ENCODE results near the gene CALML6. TPM values are rescaled to one million over a fixed set of nuclear protein-coding genes. Genes with fewer than 3 reads are reported as not detected.

CALML6 gene
- total and polyA plus RNA-seq, 10 of the 15 experiments (the other 5 are each of a cell fraction or from before 2014, with no cell fraction given), result 0.07 to 1.3 (median 0.21) TPM; not detected in 5

- TF ChIP-seq RBBP5 (conservative IDR thresholded peaks at IDR 0.05), result no peak
- no peak for TF ChIP-seq SMARCA5 (IDR thresholded peaks at IDR 0.05)
- TF ChIP-seq JUNB (IDR thresholded peaks at IDR 0.05), result no peak
- TF ChIP-seq IRF4 (IDR thresholded peaks at IDR 0.05; ENCODE audit: low read depth, low read length), result no peak
Measured at GRCh38 chr1:1921901-1922701, 7.0 kb downstream of the CALML6 start (continued).

GRCh38 chr1:1922702-1922955 is 7.6 kb downstream of the CALML6 start:
- SMC1A ChIA-PET (ENCODE audit: uncharacterized antibody, unreplicated experiment), result no interaction called here
- no TSS peak for BruUV-seq (replicated peaks)
- TF ChIP-seq MLLT1 (IDR thresholded peaks at IDR 0.05) (no peak), HCFC1 (IDR thresholded peaks at IDR 0.05; ENCODE audit: low read length) (no peak), SKIL (IDR thresholded peaks at IDR 0.05; ENCODE audit: low read depth, poor library complexity, severe bottlenecking) (no peak), PML (IDR thresholded peaks at IDR 0.05; ENCODE audit: low read length) (no peak), EZH2 (IDR thresholded peaks at IDR 0.05; ENCODE audit: borderline replicate concordance, control insufficient read depth, low read depth, low read length) (no peak), SIX5 (IDR thresholded peaks at IDR 0.05; ENCODE audit: low read depth, low read length, severe bottlenecking) (no peak), ZNF274 (IDR thresholded peaks at IDR 0.05; ENCODE audit: insufficient read depth, insufficient read length) (no peak)
- TF ChIP-seq, protein P1, sequence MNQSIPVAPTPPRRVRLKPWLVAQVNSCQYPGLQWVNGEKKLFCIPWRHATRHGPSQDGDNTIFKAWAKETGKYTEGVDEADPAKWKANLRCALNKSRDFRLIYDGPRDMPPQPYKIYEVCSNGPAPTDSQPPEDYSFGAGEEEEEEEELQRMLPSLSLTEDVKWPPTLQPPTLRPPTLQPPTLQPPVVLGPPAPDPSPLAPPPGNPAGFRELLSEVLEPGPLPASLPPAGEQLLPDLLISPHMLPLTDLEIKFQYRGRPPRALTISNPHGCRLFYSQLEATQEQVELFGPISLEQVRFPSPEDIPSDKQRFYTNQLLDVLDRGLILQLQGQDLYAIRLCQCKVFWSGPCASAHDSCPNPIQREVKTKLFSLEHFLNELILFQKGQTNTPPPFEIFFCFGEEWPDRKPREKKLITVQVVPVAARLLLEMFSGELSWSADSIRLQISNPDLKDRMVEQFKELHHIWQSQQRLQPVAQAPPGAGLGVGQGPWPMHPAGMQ (IDR thresholded peaks at IDR 0.05; ENCODE audit: borderline replicate concordance), result no peak
- TF ChIP-seq, protein P2, sequence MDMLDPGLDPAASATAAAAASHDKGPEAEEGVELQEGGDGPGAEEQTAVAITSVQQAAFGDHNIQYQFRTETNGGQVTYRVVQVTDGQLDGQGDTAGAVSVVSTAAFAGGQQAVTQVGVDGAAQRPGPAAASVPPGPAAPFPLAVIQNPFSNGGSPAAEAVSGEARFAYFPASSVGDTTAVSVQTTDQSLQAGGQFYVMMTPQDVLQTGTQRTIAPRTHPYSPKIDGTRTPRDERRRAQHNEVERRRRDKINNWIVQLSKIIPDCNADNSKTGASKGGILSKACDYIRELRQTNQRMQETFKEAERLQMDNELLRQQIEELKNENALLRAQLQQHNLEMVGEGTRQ (IDR thresholded peaks at IDR 0.05; ENCODE audit: borderline replicate concordance, low read depth, low read length), result no peak
- TF ChIP-seq, protein P3, sequence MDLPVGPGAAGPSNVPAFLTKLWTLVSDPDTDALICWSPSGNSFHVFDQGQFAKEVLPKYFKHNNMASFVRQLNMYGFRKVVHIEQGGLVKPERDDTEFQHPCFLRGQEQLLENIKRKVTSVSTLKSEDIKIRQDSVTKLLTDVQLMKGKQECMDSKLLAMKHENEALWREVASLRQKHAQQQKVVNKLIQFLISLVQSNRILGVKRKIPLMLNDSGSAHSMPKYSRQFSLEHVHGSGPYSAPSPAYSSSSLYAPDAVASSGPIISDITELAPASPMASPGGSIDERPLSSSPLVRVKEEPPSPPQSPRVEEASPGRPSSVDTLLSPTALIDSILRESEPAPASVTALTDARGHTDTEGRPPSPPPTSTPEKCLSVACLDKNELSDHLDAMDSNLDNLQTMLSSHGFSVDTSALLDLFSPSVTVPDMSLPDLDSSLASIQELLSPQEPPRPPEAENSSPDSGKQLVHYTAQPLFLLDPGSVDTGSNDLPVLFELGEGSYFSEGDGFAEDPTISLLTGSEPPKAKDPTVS (IDR thresholded peaks at IDR 0.05; ENCODE audit: low read depth, low read length), result no peak

More at GRCh38 chr1:1922702-1922955, 7.6 kb downstream of the CALML6 start:
- ATAC-seq, result no peak
- intact Hi-C loops (cut with micrococcal nuclease; ENCODE audit: unreplicated experiment) (no loop called here), in situ Hi-C loops (cut with MboI) (no loop called here)
- Histone ChIP-seq H3K79me2 (ENCODE audit: control insufficient read depth, insufficient read depth, low read length) (no peaks in the 10 kb centered on the region), H4K20me1 (ENCODE audit: control insufficient read depth, insufficient read depth) (no peaks in the 10 kb centered on the region), H3K9me3 (replicated peaks; ENCODE audit: control insufficient read depth, insufficient read depth, low read length) (no peaks in the 10 kb centered on the region; the same call in 2 of the 3 replicates), H3K36me3 (ENCODE audit: control insufficient read depth in 2 of 2, insufficient read depth in 2 of 2, low read length in 1 of 2) (no peaks in the 10 kb centered on the region), H3K9ac (ENCODE audit: control insufficient read depth, insufficient read depth, low read length) (no peak overlapping the region), H3K4me2 (ENCODE audit: control insufficient read depth, insufficient read depth) (no peak overlapping the region), H3K4me1 (ENCODE audit: control insufficient read depth, insufficient read depth, low read length) (peaks cover 7% of the 10 kb centered on the region), H2AFZ (ENCODE audit: control insufficient read depth, low read depth, low read length) (no peak overlapping the region), H3K27ac (ENCODE audit: control insufficient read depth, insufficient read depth) (no peak overlapping the region), H3K27me3 (replicated peaks in 1 of 2; ENCODE audit: control insufficient read depth in 2 of 2, insufficient read depth in 2 of 2, low read length in 1 of 2) (no peaks in the 10 kb centered on the region), H3K4me3 (no peak overlapping the region)
- no peak for DNase-seq (ENCODE audit: low read depth, low spot score)
- RAD21 ChIA-PET (ENCODE audit: unreplicated experiment), result no interaction called here
- CTCF ChIA-PET, result no interaction called here
- WGBS (ENCODE audit: insufficient coverage, insufficient replicate concordance, low lambda C conversion rate, missing lambda C conversion rate), result 19% methylated on average over 6 of the region's 6 CpGs
- POLR2A ChIA-PET, result no interaction called here
- no peak for FAIRE-seq

Measured in GM12878 (cell line).